ENCODE data around the gene S100A5.

GRCh38 chr1:153587314-153587713, 46.6 kb upstream of the S100A5 start:
- TF ChIP-seq CTCF (tag by site-specific recombination; IDR thresholded peaks at IDR 0.05), result no peak
- no peak for TF ChIP-seq PRDM10 (tag by site-specific recombination; IDR thresholded peaks at IDR 0.05)
- TF ChIP-seq HOXC10 (CRISPR knock-in tag; IDR thresholded peaks at IDR 0.05), result no peak
- TF ChIP-seq PATZ1 (tag by site-specific recombination; IDR thresholded peaks at IDR 0.05), result no peak
- TF ChIP-seq ZNF23 (tag by site-specific recombination; IDR thresholded peaks at IDR 0.05; ENCODE audit: borderline replicate concordance), result no peak
- TF ChIP-seq ZBTB7A (tag by site-specific recombination; IDR thresholded peaks at IDR 0.05; ENCODE audit: low read depth), result no peak
- TF ChIP-seq MYNN (tag by site-specific recombination; IDR thresholded peaks at IDR 0.05; ENCODE audit: borderline replicate concordance), result no peak
- no peak for TF ChIP-seq ZNF362 (tag by site-specific recombination; IDR thresholded peaks at IDR 0.05)
- no peak for TF ChIP-seq ZBTB17 (tag by site-specific recombination; IDR thresholded peaks at IDR 0.05)
- TF ChIP-seq ZNF639 (tag by site-specific recombination; IDR thresholded peaks at IDR 0.05), result no peak
- no peak for TF ChIP-seq ZNF18 (tag by site-specific recombination; IDR thresholded peaks at IDR 0.05)
- TF ChIP-seq ZNF488 (tag by site-specific recombination; IDR thresholded peaks at IDR 0.05), result no peak
